Activated T-helper 1 cell treated with anti-CD3 and anti-CD28 coated beads, Interleukin-12 subunit alpha, Interleukin-12 subunit beta, Interleukin-2, Interleukin-4 antibody, amounts not matched to agents 30 ng/mL and 10 ng/mL and 1 ng/mL, durations not matched to agents 14 hours and 24 hours and 36 hours (primary cell): ENCODE measurements around the gene SMAD3. TPM values are rescaled to one million over a fixed set of nuclear protein-coding genes. Genes with fewer than 3 reads are reported as not detected.
A peak's percentile ranks its signal among the peaks of the same experiment; 100 is the strongest.

Experiments
- DNase-seq: peaks from one replicate; pipeline ENCODE4 v3.0.0; 2021; ENCODE audit warnings: low spot score
- H3K27ac Mint-ChIP-seq: one replicate; pipeline ENCODE4 v1.8.0; 2021; ENCODE audit warnings: mild to moderate bottlenecking, mixed read lengths
- H3K27me3 Mint-ChIP-seq: one replicate; pipeline ENCODE4 v1.8.0; 2022; ENCODE audit warnings: mild to moderate bottlenecking, moderate library complexity, mixed read lengths; ENCODE audit not compliant: insufficient read depth
- H3K36me3 Mint-ChIP-seq: one replicate; pipeline ENCODE4 v1.8.0; 2021; ENCODE audit warnings: low read depth, mixed read lengths
- H3K4me1 Mint-ChIP-seq: one replicate; pipeline ENCODE4 v1.8.0; 2021; ENCODE audit warnings: low read depth, mixed read lengths
- H3K4me3 Mint-ChIP-seq: one replicate; pipeline ENCODE4 v1.8.0; 2021; ENCODE audit warnings: mild to moderate bottlenecking, moderate library complexity, mixed read lengths
- H3K9me3 Mint-ChIP-seq: one replicate; pipeline ENCODE4 v1.8.0; 2021; ENCODE audit warnings: mixed read lengths
- intact Hi-C: fragments of 100-400 bp; cut with micrococcal nuclease; formaldehyde crosslinking; loops from one replicate; pipeline ENCODE4 v1.15.1; 2024
- total RNA-seq: library from RNA; stranded (reverse); gene quantifications from 2 replicates; pipeline ENCODE4 v1.2.3, GENCODE V29; 2022

SMAD3 gene
- total RNA-seq, 1 donor from 2014 or later: 80.4 TPM

DNA sequence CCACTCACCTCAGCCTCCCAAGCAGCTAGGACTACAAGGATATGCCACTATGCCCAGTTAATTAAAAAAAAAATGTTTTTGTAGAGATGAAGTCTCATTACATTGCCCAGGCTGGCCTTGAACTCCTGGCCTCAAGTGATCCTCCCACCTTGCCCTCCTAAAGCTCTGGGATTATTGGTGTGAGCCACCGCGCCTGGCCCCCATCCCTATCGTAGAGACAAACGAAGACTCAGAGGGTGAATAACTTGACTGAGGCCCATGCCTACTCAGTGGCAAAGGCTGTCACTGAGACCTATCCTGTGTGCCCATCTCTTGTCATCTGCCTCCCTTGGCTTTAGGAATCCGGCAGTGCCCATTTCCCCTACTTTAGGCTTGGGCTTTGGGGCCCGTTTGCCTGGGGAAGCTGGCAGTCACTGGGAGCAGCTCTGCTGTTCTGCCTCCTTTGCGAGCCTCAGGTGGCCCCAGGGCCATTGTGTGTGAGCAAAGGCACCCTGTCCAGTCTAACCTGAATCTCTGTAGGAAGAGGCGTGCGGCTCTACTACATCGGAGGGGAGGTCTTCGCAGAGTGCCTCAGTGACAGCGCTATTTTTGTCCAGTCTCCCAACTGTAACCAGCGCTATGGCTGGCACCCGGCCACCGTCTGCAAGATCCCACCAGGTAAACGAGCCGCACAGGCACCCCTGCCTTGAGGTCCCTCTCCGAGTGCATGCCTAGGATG lies 119.0 kb downstream of the SMAD3 start:
- intact Hi-C loops: no loop called here
- Mint-ChIP-seq H3K27ac (peak overlapping the region; percentile 46), H3K36me3 (peaks cover 49% of the 10 kb centered on the region), H3K4me1 (peaks cover 11% of the 10 kb centered on the region), H3K9me3 (no peaks in the 10 kb centered on the region), H3K27me3 (no peaks in the 10 kb centered on the region), H3K4me3 (no peak overlapping the region)
- no peak for DNase-seq

DNA sequence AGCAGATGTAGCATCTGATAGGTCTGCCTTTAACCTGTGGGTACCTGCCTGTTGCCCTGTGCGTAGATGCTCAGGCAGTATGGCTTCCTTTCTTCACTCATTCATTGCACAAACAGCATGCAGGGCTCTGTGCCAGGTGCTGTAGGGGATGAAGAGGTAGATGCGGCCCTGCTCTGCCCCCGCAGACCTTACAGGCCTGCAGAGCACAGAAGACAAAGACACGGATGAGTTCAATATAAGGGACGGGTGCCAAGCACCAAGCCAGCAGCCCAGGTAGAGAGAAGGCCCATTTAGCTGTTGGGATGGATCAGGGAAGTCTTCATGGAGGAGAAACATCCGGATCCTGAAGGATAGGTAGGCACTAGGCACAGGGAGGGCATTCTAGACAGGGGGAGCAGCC lies 119.6 kb downstream of the SMAD3 start:
- H3K4me1 Mint-ChIP-seq: peaks cover 5% of the 10 kb centered on the region
- peaks cover 49% of the 10 kb centered on the region for H3K36me3 Mint-ChIP-seq
- peak overlapping the region; percentile 0 for H3K27ac Mint-ChIP-seq
- H3K4me3 Mint-ChIP-seq: no peak overlapping the region
- no peaks in the 10 kb centered on the region for H3K27me3 Mint-ChIP-seq
- intact Hi-C loops: no loop called here
- no peak for DNase-seq
- H3K9me3 Mint-ChIP-seq: no peaks in the 10 kb centered on the region

DNA sequence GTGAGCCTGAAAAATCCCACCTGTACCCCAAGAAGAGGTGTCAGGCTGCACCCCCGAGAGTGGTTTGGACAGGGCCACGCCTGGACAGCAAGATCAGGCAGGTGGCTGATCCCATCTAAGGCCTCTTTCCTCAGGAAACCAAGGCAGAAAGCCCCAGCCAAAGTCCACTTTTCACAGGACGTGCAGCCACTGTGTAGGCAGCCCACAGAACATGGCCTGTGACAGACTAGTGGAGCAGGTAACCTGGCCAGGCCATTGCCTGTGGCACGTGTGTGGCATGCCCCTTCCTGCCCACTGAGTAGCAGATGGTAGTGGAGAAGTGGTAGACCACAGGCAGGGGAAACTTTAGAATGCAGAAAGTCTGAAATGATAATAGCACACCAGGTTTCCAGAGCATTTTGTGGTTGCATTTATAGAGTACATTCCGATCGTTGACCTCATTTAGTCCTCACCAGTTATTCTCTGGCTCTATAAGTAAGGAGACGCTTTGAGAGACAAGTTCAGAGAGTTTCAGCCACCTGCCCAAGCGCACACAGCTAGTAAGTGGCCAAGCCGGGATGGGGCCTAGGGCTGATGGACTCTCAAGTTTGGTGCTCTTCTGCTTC lies 120.3 kb downstream of the SMAD3 start:
- Mint-ChIP-seq H3K36me3 (peaks cover 51% of the 10 kb centered on the region), H3K4me3 (no peak overlapping the region), H3K4me1 (peaks cover 4% of the 10 kb centered on the region), H3K27me3 (no peaks in the 10 kb centered on the region), H3K9me3 (no peaks in the 10 kb centered on the region), H3K27ac (peak overlapping the region; percentile 70)
- intact Hi-C loops: no loop called here
- no peak for DNase-seq

- Mint-ChIP-seq H3K36me3 (peaks cover 55% of the 10 kb centered on the region), H3K27ac (peak overlapping the region; percentile 70), H3K9me3 (no peaks in the 10 kb centered on the region), H3K4me3 (no peak overlapping the region), H3K27me3 (no peaks in the 10 kb centered on the region), H3K4me1 (peaks cover 4% of the 10 kb centered on the region)
- DNase-seq: no peak
- intact Hi-C loops: no loop called here
These were observed 120.8 kb downstream of the SMAD3 start for GRCh38 chr15:67186226-67186649.

GRCh38 chr15:67186688-67187087 lies 121.3 kb downstream of the SMAD3 start:
- no peak for DNase-seq
- no peaks in the 10 kb centered on the region for H3K27me3 Mint-ChIP-seq
- peaks cover 58% of the 10 kb centered on the region for H3K36me3 Mint-ChIP-seq
- peak overlapping the region; percentile 70 for H3K27ac Mint-ChIP-seq
- H3K4me1 Mint-ChIP-seq: peaks cover 5% of the 10 kb centered on the region
- intact Hi-C loops: no loop called here
- no peak overlapping the region for H3K4me3 Mint-ChIP-seq
- no peaks in the 10 kb centered on the region for H3K9me3 Mint-ChIP-seq

DNA sequence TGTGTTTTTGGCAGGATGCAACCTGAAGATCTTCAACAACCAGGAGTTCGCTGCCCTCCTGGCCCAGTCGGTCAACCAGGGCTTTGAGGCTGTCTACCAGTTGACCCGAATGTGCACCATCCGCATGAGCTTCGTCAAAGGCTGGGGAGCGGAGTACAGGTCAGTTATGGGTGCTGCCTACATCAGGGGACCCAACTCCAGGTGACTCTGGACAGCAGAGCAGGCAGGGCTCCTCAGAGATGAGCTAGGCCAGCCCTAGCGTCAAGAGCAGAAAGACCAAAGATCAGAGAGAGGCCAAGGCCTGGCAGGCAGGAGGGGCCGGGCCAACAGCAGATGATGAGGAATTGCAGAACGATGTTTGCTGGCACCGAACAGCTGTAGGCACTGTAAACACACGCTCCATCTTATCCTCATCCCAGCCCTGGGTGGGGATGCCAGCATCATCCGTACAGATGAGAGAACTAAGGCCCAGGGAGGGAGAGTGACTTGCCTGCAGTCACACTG lies 122.0 kb downstream of the SMAD3 start:
- no peaks in the 10 kb centered on the region for H3K27me3 Mint-ChIP-seq
- intact Hi-C loops: no loop called here
- peak overlapping the region; percentile 70 for H3K27ac Mint-ChIP-seq
- H3K9me3 Mint-ChIP-seq: no peaks in the 10 kb centered on the region
- H3K4me1 Mint-ChIP-seq: peaks cover 9% of the 10 kb centered on the region
- no peak for DNase-seq
- no peak overlapping the region for H3K4me3 Mint-ChIP-seq
- peaks cover 59% of the 10 kb centered on the region for H3K36me3 Mint-ChIP-seq

- Mint-ChIP-seq H3K4me3 (no peak overlapping the region), H3K4me1 (peaks cover 14% of the 10 kb centered on the region), H3K36me3 (peaks cover 60% of the 10 kb centered on the region), H3K27me3 (no peaks in the 10 kb centered on the region), H3K9me3 (no peaks in the 10 kb centered on the region), H3K27ac (peak overlapping the region; percentile 73)
- no peak for DNase-seq
- intact Hi-C loops: no loop called here
These were observed 123.3 kb downstream of the SMAD3 start for GRCh38 chr15:67188551-67189218.

DNA sequence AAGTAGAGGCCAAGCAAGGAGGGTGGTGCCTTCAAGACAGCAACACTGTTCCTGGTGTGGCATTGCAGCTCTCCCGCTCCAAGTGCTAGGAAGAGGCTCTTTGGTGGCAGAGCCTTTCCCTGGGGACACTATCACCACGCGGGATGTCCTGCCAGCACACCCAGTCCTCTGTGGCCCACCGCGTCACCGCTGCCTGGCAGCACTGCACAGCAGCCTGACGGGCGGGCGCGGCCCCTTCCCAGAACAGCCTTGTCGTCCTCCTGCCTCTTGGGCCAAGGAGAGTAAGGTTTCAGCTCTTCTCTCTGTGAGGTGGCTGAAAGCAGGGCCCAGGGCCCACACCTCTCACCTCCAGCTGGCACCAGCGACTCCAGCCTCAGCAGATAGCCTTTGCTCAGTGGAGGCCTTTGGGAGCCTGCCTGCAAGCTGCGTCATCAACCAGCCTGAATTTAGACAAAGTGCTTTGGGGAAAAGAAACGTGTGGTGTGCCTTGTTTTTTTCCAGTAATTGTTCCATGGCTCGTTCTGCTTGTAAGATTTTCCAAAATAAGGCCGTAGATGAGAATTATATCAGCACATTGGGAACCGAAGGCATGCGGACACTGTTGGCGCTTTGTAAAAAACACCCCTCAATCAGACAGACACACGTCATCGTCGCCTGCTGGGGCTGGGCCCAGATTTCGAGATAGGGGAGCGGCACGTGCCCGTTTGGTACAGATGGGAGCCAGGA lies 124.1 kb downstream of the SMAD3 start:
- DNase-seq: no peak
- no peaks in the 10 kb centered on the region for H3K27me3 Mint-ChIP-seq
- peaks cover 20% of the 10 kb centered on the region for H3K4me1 Mint-ChIP-seq
- intact Hi-C loops: no loop called here
- peaks cover 64% of the 10 kb centered on the region for H3K36me3 Mint-ChIP-seq
- H3K27ac Mint-ChIP-seq: peak overlapping the region; percentile 73
- no peaks in the 10 kb centered on the region for H3K9me3 Mint-ChIP-seq
- H3K4me3 Mint-ChIP-seq: no peak overlapping the region

- Mint-ChIP-seq H3K27ac (no peak overlapping the region), H3K9me3 (no peaks in the 10 kb centered on the region), H3K4me3 (no peak overlapping the region), H3K4me1 (peaks cover 20% of the 10 kb centered on the region), H3K27me3 (no peaks in the 10 kb centered on the region), H3K36me3 (peaks cover 64% of the 10 kb centered on the region)
- DNase-seq: no peak
- intact Hi-C loops: no loop called here
These were observed 124.9 kb downstream of the SMAD3 start for GRCh38 chr15:67190326-67190725.

DNA sequence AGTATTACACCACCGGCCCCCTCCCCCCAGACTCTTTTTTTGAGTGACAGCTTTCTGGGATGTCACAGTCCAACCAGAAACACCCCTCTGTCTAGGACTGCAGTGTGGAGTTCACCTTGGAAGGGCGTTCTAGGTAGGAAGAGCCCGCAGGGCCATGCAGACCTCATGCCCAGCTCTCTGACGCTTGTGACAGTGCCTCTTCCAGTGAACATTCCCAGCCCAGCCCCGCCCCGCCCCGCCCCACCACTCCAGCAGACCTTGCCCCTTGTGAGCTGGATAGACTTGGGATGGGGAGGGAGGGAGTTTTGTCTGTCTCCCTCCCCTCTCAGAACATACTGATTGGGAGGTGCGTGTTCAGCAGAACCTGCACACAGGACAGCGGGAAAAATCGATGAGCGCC lies 125.4 kb downstream of the SMAD3 start:
- H3K27ac Mint-ChIP-seq: peak overlapping the region; percentile 65

DNA sequence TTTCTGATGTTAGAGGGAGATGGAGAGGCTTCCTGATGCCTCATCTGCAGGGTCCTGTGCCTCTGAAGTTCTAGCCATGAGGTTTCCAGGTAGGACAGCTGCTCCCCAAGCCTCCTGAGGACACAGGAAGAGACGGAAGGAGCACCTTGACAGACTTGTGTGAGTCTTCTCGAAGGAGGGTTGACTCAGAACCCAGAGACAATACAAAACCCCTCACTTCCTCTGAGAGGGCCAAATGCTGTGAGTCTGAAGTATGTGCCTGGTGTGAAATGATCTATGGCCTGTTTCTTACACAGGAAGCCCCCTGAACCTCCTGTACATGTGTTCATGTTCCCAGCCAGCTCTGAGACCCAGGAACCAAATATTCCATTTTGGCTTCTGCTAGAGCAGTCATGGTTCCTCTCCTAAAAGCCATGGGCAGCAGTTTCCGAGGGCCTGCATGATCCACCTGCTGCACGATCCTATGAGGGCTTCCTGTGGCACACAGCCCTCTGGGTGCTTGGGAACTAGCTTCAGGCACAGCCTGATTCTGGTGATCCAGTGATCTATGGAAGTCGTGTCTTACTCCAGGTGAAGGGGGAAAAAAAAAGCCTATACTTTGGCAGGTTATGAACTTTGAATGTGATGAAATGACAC lies 126.9 kb downstream of the SMAD3 start:
- intact Hi-C loops: no loop called here
- Mint-ChIP-seq H3K27me3 (no peaks in the 10 kb centered on the region), H3K9me3 (no peaks in the 10 kb centered on the region), H3K27ac (peak overlapping the region; percentile 31), H3K4me1 (peaks cover 22% of the 10 kb centered on the region), H3K36me3 (peaks cover 68% of the 10 kb centered on the region), H3K4me3 (no peak overlapping the region)
- no peak for DNase-seq

More for the DNA sequence above, 125.4 kb downstream of the SMAD3 start:
- H3K27me3 Mint-ChIP-seq: no peaks in the 10 kb centered on the region
- no peak for DNase-seq
- H3K36me3 Mint-ChIP-seq: peaks cover 69% of the 10 kb centered on the region
- intact Hi-C loops: no loop called here
- H3K4me1 Mint-ChIP-seq: peaks cover 19% of the 10 kb centered on the region
- no peaks in the 10 kb centered on the region for H3K9me3 Mint-ChIP-seq
- H3K4me3 Mint-ChIP-seq: no peak overlapping the region

- H3K36me3 Mint-ChIP-seq: peaks cover 71% of the 10 kb centered on the region
These were observed 128.0 kb downstream of the SMAD3 start for GRCh38 chr15:67193223-67193990.

More at GRCh38 chr15:67193223-67193990, 128.0 kb downstream of the SMAD3 start:
- Mint-ChIP-seq H3K4me1 (peaks cover 33% of the 10 kb centered on the region), H3K4me3 (no peak overlapping the region), H3K9me3 (no peaks in the 10 kb centered on the region), H3K27me3 (no peaks in the 10 kb centered on the region), H3K27ac (peak overlapping the region; percentile 57)
- no peak for DNase-seq
- intact Hi-C loops: no loop called here
